ENCODE measurements around the gene MPV17L2.
"Not testable (repeated sequence)": the region's sequence is repeated elsewhere in the genome, so short reads cannot be mapped to it uniquely, and the experiment has no call there.

The MPV17L2 gene

DNA sequence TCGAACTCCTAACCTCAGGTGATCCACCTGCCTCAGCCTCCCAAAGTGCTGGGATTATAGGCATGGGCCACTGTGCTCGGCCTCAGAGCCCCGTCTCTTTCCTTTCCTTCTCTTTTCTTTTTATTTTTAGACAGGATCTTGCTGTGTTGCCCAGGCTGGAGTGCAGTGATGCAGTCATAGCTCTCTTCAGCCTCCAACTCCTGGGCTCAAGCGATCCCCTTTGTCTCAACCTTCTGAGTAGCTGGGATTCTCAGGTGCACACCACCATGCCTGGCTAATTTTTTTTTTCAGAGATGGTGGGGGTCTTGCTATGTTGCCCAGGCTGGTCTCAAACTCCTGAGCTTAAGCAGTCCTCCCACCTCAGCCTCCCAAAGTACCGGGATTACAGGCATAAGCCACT lies 16.9 kb downstream of the MPV17L2 start:
- not testable (repeated sequence) for H3K27ac ChIP-seq; DNase-seq (ENCODE audit: low read depth, low spot score)

DNA sequence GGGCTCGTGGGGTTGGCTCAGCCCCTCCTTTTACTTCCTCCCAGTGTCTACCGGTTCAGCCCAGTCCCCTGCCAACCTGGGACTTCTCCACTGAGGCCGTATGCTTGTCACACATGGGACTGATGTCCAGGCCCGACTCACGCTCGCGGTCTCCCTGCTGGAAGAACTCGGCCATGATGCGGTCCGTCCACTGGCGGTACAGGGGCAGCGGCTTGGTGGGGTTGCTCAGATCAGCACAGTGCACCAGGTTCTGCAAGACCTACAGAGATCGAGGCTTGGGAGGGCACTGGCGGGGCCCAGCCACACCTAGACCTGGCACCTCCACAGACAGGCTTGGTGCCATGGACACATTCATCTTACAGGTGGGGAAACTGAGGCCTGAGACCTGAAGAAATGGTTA lies 18.7 kb downstream of the MPV17L2 start:
- no peak overlapping the region for H3K27ac ChIP-seq
- DNase-seq (ENCODE audit: low read depth, low spot score) = no peak

DNA sequence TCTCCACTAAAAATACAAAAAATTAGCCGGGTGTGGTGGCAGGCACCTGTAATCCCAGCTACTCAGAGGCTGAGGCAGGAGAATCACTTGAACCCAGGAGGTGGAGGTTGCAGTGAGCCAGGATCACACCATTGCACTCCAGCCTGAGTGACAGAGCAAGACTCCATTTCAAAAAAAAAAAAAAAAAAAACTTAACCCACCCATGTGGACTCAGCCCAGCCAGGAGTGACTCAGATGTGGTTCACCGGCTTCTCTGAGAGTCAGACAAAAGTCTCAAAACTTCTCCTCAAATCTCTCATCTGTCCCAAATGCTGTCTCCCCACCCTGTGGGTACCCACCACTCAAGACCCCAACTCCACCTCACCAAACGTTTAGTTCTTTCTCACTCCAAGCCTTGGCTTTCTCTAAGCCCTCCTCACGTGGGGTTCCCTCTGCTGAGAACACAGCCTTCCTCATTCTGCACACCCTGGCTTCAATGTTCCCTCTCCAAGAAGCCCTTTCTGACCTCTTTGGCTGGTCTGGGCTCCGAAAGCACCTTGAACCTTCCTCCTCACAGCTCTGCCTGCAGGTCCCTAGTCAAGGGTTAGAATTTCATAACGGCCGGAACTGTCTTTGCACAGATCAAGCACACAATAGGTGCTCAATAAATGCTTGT lies 21.9 kb downstream of the MPV17L2 start:
- no peak for DNase-seq (ENCODE audit: low read depth, low spot score)
- H3K27ac ChIP-seq = no peak overlapping the region

- DNase-seq (ENCODE audit: low read depth, low spot score) = no peak
- no peak overlapping the region for H3K27ac ChIP-seq
Measured at GRCh38 chr19:18216789-18217188, 23.8 kb downstream of the MPV17L2 start.

DNA sequence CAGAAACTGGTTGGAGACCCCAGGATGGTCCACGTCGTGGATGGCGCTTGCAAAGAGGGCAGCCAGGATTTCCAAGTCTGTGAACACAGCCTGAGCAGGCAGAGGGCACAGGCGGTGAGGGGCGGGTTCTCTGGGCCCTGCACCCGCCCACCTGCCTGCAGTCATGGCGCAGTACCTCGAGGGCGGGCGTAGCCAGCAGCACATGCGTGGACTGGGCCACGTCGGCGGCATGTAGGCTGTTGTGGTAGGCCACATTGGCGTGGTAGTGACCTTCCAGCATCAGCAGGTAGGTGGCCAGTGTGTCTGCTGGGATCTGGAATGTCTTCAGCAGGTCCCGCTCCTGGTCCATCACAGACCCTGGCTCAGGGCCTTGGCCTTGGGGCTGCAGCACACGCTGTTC lies 25.1 kb downstream of the MPV17L2 start:
- no peak overlapping the region for H3K27ac ChIP-seq
- no peak for DNase-seq (ENCODE audit: low read depth, low spot score)

GRCh38 chr19:18218600-18218999 lies 25.6 kb downstream of the MPV17L2 start:
- DNase-seq (ENCODE audit: low read depth, low spot score) = no peak
- H3K27ac ChIP-seq = no peak overlapping the region

- no peak for DNase-seq (ENCODE audit: low read depth, low spot score)
- H3K27ac ChIP-seq = no peak overlapping the region
Measured at GRCh38 chr19:18219911-18220631, 27.1 kb downstream of the MPV17L2 start.

DNA sequence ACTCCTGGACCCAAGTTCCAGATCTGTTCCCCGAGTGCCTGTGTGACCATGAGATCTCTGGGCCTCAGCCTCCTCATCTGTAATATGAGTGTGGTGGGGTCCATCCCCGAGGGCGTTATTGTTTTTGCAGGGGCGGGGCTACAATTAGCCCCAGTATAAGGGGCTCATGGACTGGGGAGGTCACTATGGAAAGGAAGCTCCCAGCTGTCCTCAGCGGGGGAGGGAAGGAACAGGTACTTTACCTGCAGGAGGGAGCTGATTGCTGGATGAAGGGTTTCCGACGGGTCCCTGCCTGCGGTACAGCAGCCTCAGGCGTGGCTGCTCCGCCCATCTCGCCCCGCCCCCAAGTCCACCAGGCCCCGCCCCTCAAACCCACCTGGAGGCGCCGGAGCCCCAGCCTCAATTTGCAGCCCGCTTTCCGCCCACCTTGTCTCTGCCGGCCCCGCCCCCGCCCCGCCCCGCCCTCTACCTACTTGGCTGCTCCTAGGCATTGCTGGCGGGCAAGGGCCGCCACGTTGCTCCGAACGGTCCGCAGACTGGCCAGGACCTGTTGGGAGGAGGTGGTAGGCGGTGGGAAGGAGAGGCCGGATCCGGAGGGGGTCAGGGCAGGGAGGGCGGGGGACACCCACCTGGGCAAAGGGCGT lies 27.7 kb downstream of the MPV17L2 start:
- no peak for DNase-seq (ENCODE audit: low read depth, low spot score)

GRCh38 chr19:18221815-18222725 lies 29.1 kb downstream of the MPV17L2 start:
- H3K27ac ChIP-seq = no peak overlapping the region

More for the DNA sequence above, 27.7 kb downstream of the MPV17L2 start:
- H3K27ac ChIP-seq = no peak overlapping the region

DNA sequence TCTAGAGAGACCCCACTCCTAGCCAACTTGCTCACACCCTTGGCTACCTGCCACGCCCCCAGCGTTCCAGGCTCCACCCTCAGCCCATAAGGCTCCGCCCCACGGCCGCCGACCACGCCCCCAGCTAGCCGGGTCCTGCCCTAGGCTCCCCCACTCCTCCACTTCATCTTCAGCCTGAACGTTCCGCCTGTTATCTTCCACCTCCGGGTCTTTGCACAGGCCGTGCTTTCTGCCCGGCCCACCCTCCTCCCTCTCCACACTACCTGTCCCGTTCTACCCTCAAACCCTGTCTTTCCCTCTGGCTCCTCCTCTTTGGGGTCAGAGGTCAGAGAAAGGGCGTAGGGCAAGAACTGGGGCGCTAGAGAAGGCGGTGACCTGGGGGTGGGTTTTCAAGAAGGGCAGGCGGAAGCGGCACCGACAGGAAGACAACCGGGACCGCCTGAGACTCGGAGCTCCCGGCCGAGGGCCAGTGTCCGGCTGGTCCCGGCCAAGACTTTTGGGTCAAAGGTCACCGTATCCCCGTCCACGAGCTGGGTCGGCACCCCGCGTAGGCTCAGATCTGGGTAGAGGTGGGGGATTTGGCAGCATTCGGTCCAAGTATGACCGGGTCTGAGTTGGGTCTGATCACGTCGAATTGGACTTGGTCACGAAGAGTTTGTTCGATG lies 31.0 kb downstream of the MPV17L2 start:
- no peak overlapping the region for H3K27ac ChIP-seq
- DNase-seq (ENCODE audit: low read depth, low spot score) = no peak

More at GRCh38 chr19:18221815-18222725, 29.1 kb downstream of the MPV17L2 start:
- no peak for DNase-seq (ENCODE audit: low read depth, low spot score)

- H3K27ac ChIP-seq = no peak overlapping the region
- peak; percentile 96 for DNase-seq (ENCODE audit: low read depth, low spot score)
Measured at GRCh38 chr19:18224525-18225354, 31.7 kb downstream of the MPV17L2 start.

GRCh38 chr19:18225355-18225701 lies 32.3 kb downstream of the MPV17L2 start:
- no peak for DNase-seq (ENCODE audit: low read depth, low spot score)

GRCh38 chr19:18225702-18226468 lies 32.9 kb downstream of the MPV17L2 start, which contains the start of gene PDE4C:
TSS of gene PDE4C (minus strand) at chr19:18226438. CDS start at chr19:18226415, 23 bp downstream.
- no peak within 1 kb of the TSS for H3K27ac ChIP-seq

More at GRCh38 chr19:18225355-18225701, 32.3 kb downstream of the MPV17L2 start:
- no peak overlapping the region for H3K27ac ChIP-seq

DNA sequence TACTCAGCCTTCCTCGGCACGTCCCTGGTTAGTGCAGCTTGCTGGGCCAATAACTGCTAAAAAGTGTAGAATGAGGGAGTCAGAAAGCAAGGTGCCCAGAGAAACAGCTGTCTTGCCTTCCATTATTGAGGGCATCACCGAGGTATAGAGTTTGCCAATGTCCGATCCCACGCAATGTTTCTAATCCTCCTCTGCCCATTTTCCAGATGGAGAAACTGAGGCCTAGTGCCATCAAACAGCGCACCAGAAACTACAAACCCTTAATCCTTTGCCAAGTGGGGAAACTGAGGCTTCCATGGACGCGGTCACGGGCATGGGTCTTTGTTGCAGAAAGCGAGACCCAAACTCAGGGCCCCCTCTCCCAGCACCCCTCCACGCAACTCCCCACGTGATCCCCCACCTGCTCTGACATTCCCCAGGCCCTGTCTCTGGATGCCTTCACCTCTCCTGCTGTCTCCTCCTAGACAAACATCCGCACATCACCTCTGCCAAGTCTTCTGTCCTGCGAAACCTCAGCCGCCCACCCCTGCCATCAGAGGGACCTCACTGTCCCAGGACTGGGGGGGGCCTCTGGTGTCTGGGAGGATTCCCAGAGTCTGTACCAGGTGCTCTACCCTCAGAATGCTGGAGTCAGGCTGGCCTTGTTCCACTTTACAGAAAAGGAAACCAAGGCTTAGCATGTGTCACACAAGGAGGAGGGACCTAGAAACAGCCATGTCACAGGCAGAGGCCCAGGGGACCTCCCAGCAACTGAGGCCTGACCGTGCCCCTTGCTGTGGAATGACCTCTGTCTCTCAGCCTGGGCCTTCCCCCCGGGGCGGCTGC lies 34.1 kb downstream of the MPV17L2 start:
- H3K27ac ChIP-seq = no peak overlapping the region
- no peak for DNase-seq (ENCODE audit: low read depth, low spot score)

More at GRCh38 chr19:18225702-18226468, 32.9 kb downstream of the MPV17L2 start, which contains the start of gene PDE4C:
- DNase-seq (ENCODE audit: low read depth, low spot score) = no peak

- no peak overlapping the region for H3K27ac ChIP-seq
- no peak for DNase-seq (ENCODE audit: low read depth, low spot score)
Measured at GRCh38 chr19:18227781-18228271, 34.8 kb downstream of the MPV17L2 start.

DNA sequence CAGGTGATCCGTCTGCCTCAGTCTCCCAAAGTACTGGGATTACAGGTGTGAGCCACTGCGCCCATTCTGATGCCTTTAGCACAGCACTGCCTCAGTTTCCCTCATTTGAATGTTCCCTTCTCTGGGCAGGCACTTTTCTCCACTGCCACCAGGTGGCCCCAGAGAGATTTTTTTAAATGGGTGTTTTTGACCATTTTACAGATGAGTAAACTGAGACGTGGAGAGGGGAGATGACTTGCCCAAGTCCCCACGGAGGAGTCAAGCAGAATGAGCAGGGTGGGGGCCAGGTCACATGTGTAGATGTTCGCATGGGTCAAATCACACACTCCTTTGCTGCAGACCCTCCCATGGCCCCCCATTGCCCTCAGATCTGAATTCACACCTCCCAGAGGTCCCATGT lies 36.5 kb downstream of the MPV17L2 start:
- no peak for DNase-seq (ENCODE audit: low read depth, low spot score)
- H3K27ac ChIP-seq = no peak overlapping the region

GRCh38 chr19:18229915-18230314 lies 36.9 kb downstream of the MPV17L2 start:
- DNase-seq (ENCODE audit: low read depth, low spot score) = no peak
- no peak overlapping the region for H3K27ac ChIP-seq

Measured in epithelial cell of prostate (primary cell).